Panc1 (cell line): ENCODE measurements around the gene RP2. TPM values are rescaled to one million over a fixed set of nuclear protein-coding genes. Genes with fewer than 3 reads are reported as not detected.

Experiments
- ATAC-seq: fragments of 200-7000 bp; cut with Tn5 transposase; 2 replicates; pipeline ENCODE4 v1.9.1; 2020; ENCODE audit warnings: mild to moderate bottlenecking, moderate library complexity
- BruUV-seq: library from RNA; stranded (reverse); fragments of 400-500 nt; replicated peaks from 2 replicates; lab custom pipeline; 2021; lab: Mats Ljungman, UMichigan
- CTCF ChIA-PET: fragments of 300-600 bp; sonication (Branson Sonifier 250); formaldehyde crosslinking; loops from one replicate; lab custom pipeline; 2022; ENCODE audit warnings: antibody characterized with exemption; lab: Charles Lee
- POLR2A ChIA-PET: fragments of 300-600 bp; sonication (Branson Sonifier 250); formaldehyde crosslinking; loops from one replicate; lab custom pipeline; 2022; ENCODE audit warnings: antibody characterized with exemption; lab: Charles Lee
- DNase-seq: peaks from one replicate; pipeline ENCODE4 v3.0.0-alpha.2; 2010; ENCODE audit warnings: low read depth, low spot score
- H3K27ac ChIP-seq: 2 replicates; pipeline ENCODE4 v1.5.1; 2011; ENCODE audit warnings: mild to moderate bottlenecking, low read length, inconsistent platforms
- H3K27me3 ChIP-seq: fragments of 200-500 bp; sonication (Bioruptor generic); 2 replicates; pipeline ENCODE4 v1.6.0; 2014; ENCODE audit warnings: low read length, inconsistent platforms; ENCODE audit not compliant: control insufficient read depth, insufficient read depth
- H3K36me3 ChIP-seq: fragments of 200-500 bp; sonication (Bioruptor generic); 2 replicates; pipeline ENCODE4 v1.5.1; 2014; ENCODE audit warnings: inconsistent platforms, mild to moderate bottlenecking, low read length, moderate library complexity; ENCODE audit not compliant: control insufficient read depth, insufficient read depth
- H3K4me1 ChIP-seq: 2 replicates; pipeline ENCODE4 v1.5.1; 2011; ENCODE audit warnings: inconsistent platforms, mild to moderate bottlenecking, low read length, moderate library complexity; ENCODE audit not compliant: control insufficient read depth, insufficient read depth
- H3K4me3 ChIP-seq, 2 experiments: 2 replicates each; pipeline ENCODE4 v1.5.1; 2011 to 2012; ENCODE audit warnings: low read depth in 2 of 2, low read length in 2 of 2, mild to moderate bottlenecking in 2 of 2, inconsistent platforms in 1 of 2, moderate library complexity in 1 of 2
- H3K9me3 ChIP-seq: fragments of 200-500 bp; sonication (Bioruptor generic); 2 replicates; pipeline ENCODE4 v1.5.1; 2014; ENCODE audit warnings: low read depth, mild to moderate bottlenecking, inconsistent platforms, low read length, moderate library complexity; ENCODE audit not compliant: control insufficient read depth, insufficient read depth
- POLR2AphosphoS5 ChIP-seq: IDR thresholded peaks from 2 replicates; pipeline ENCODE4 v1.6.1; 2012; ENCODE audit warnings: mild to moderate bottlenecking, low read depth, low read length, moderate library complexity
- SIN3A ChIP-seq: IDR thresholded peaks from 2 replicates; pipeline ENCODE4 v1.6.1; 2012; ENCODE audit warnings: low read depth, mild to moderate bottlenecking, low read length, moderate library complexity, borderline replicate concordance; ENCODE audit not compliant: insufficient read depth
- TCF7L2 ChIP-seq: IDR thresholded peaks from 2 replicates; pipeline ENCODE4 v1.6.1; 2011; ENCODE audit warnings: mild to moderate bottlenecking, low read depth, low read length, inconsistent platforms
- in situ Hi-C: cut with HindIII; loops from 2 replicates; pipeline ENCODE4 v1.10.0; 2016; ENCODE audit warnings: low sequenced_read_pairs, low pct_unique_long_range_greater_than_20kb
- intact Hi-C: fragments of 100-400 bp; cut with micrococcal nuclease; formaldehyde crosslinking; loops from one replicate; pipeline ENCODE4 v1.10.0; 2022; ENCODE audit not compliant: unreplicated experiment
- total RNA-seq: library from RNA; stranded (reverse); gene quantifications from one replicate; pipeline ENCODE4 v1.2.1, GENCODE V29; 2021; ENCODE audit not compliant: unreplicated experiment
- TF ChIP-seq, protein P1 (sequence below): fragments of 450-650 bp; IDR thresholded peaks from 2 replicates; pipeline ENCODE4 v1.5.1; 2017; ENCODE audit warnings: mild to moderate bottlenecking
- TF ChIP-seq, protein P2 (sequence below), 2 experiments: IDR thresholded peaks; 2 replicates each; pipeline ENCODE4 v1.6.1; 2011 to 2012; ENCODE audit warnings: low read depth in 2 of 2, control low read depth in 1 of 2, low read length in 1 of 2, mild to moderate bottlenecking in 1 of 2, moderate library complexity in 1 of 2; ENCODE audit not compliant: insufficient read depth in 1 of 2

RP2 gene
- total RNA-seq, 1 experiment from 2014 or later: 17.3 TPM

DNA sequence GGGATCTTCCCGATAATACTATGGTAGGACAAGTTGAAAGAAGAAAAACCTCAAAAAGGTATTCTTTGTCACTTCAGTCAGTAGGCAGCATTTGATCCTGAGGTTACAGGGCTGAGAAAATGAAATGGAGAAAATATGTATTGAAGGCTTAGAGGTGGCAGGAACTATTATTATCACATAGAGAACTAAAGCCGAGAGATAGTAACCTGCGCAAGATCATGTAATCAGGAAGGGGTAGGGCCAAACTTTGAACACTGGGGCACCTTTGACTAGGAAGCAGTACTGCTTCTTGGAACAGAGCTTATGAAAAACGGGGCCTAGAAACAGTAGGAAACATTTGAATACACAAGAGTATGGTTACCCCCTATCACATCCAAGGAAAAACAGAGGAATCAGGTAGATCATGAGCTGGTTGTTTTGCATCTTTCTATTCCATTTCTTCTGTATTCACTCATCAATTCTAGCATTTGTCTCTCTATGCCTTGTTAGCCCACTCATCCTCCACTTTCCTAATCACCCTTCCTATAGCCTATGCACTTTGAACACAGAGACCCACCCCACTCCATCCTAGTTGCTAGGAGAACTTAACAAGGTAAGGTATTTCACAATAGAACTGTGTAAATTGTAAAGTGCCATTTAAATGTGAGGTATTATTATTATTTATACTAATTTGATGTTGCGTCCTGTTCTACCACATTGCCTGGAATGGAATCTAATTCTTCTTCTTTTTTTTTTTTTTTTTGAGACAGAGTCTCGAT, 43.3 kb upstream of the RP2 start:
- DNase-seq (no peak), ATAC-seq (no peak)
- H3K27me3 ChIP-seq: no peaks in the 10 kb centered on the region
- H3K9me3 ChIP-seq: no peaks in the 10 kb centered on the region
- TF ChIP-seq, protein P1, sequence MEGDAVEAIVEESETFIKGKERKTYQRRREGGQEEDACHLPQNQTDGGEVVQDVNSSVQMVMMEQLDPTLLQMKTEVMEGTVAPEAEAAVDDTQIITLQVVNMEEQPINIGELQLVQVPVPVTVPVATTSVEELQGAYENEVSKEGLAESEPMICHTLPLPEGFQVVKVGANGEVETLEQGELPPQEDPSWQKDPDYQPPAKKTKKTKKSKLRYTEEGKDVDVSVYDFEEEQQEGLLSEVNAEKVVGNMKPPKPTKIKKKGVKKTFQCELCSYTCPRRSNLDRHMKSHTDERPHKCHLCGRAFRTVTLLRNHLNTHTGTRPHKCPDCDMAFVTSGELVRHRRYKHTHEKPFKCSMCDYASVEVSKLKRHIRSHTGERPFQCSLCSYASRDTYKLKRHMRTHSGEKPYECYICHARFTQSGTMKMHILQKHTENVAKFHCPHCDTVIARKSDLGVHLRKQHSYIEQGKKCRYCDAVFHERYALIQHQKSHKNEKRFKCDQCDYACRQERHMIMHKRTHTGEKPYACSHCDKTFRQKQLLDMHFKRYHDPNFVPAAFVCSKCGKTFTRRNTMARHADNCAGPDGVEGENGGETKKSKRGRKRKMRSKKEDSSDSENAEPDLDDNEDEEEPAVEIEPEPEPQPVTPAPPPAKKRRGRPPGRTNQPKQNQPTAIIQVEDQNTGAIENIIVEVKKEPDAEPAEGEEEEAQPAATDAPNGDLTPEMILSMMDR: no peak
- TF ChIP-seq SIN3A (no peak), POLR2AphosphoS5 (no peak), TCF7L2 (no peak)
- TF ChIP-seq, protein P2, sequence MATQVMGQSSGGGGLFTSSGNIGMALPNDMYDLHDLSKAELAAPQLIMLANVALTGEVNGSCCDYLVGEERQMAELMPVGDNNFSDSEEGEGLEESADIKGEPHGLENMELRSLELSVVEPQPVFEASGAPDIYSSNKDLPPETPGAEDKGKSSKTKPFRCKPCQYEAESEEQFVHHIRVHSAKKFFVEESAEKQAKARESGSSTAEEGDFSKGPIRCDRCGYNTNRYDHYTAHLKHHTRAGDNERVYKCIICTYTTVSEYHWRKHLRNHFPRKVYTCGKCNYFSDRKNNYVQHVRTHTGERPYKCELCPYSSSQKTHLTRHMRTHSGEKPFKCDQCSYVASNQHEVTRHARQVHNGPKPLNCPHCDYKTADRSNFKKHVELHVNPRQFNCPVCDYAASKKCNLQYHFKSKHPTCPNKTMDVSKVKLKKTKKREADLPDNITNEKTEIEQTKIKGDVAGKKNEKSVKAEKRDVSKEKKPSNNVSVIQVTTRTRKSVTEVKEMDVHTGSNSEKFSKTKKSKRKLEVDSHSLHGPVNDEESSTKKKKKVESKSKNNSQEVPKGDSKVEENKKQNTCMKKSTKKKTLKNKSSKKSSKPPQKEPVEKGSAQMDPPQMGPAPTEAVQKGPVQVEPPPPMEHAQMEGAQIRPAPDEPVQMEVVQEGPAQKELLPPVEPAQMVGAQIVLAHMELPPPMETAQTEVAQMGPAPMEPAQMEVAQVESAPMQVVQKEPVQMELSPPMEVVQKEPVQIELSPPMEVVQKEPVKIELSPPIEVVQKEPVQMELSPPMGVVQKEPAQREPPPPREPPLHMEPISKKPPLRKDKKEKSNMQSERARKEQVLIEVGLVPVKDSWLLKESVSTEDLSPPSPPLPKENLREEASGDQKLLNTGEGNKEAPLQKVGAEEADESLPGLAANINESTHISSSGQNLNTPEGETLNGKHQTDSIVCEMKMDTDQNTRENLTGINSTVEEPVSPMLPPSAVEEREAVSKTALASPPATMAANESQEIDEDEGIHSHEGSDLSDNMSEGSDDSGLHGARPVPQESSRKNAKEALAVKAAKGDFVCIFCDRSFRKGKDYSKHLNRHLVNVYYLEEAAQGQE (IDR thresholded peaks at IDR 0.05; ENCODE audit: insufficient read depth in 1 of 2, low read depth in 2 of 2, low read length in 1 of 2): no peak
- POLR2A ChIA-PET: no interaction called here
- in situ Hi-C loops: no loop called here
- H3K4me3 ChIP-seq: no peak overlapping the region
- H3K27ac ChIP-seq: peak overlapping the region; percentile 82
- intact Hi-C loops: loop anchor here (10.0 kb wide), 1 partner anchor 239 kb away; no protein-coding TSS in a partner anchor
- H3K4me1 ChIP-seq: peaks cover 12% of the 10 kb centered on the region
- CTCF ChIA-PET: no interaction called here
- H3K36me3 ChIP-seq: no peaks in the 10 kb centered on the region
- BruUV-seq: no TSS peak

DNA sequence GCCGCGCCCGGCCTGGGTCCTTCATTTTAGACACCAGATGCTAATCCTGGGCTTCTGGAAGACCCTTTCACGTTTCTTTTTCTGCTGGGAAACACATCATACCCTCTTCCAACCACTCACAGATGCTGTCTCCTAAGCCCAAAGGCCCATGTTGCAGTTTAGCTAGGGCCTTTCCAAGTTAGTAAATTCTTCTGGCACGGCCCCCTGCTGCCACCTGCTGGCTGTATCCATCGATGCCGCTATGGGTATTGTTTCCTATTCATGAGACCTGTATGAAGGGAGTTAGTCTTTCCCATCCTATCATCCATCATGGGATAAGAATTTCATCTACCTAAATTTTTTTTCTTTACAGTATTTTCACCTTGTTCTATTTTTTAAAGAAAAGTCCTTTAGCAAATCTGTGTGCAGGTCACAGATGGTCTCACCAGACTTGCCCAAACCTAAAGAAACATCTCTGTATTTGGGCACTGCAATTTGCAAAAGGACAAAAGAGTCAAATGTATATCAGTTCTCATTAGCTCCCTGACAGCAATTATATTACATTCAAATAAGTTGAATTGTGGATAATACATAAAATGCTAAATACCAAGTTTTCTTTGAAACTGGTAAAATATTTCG, 40.2 kb upstream of the RP2 start:
- DNase-seq (peak; percentile 52), ATAC-seq (peak; percentile 85)
- no peak overlapping the region for H3K4me3 ChIP-seq
- peaks cover 11% of the 10 kb centered on the region for H3K4me1 ChIP-seq
- H3K9me3 ChIP-seq: no peaks in the 10 kb centered on the region
- intact Hi-C loops (loop anchor here (1.0 to 10.0 kb wide), 2 partner anchors 37 to 242 kb away; partner anchors contain the start of gene SLC9A7), in situ Hi-C loops (no loop called here)
- H3K27ac ChIP-seq: no peak overlapping the region; the same call in 1 of the 2 replicates
- no TSS peak for BruUV-seq
- no peaks in the 10 kb centered on the region for H3K27me3 ChIP-seq
- ChIA-PET CTCF (interaction anchor here (0.6 to 2.2 kb wide), 7 partner anchors 24 to 224 kb away, joined by 3 to 7 read pairs (median 5); partner anchors contain the start of gene SLC9A7), POLR2A (no interaction called here)
- H3K36me3 ChIP-seq: no peaks in the 10 kb centered on the region
- TF ChIP-seq, protein P1: peak; percentile 90
- TF ChIP-seq, protein P2 (IDR thresholded peaks at IDR 0.05; ENCODE audit: insufficient read depth in 1 of 2, low read depth in 2 of 2, low read length in 1 of 2): no peak
